ENCODE data around the gene TNPO2. TPM values are rescaled to one million over a fixed set of nuclear protein-coding genes. Genes with fewer than 3 reads are reported as not detected.
A peak's percentile ranks its signal among the peaks of the same experiment; 100 is the strongest.

Gene TNPO2
- polyA plus RNA-seq, 3 donors, result 0.28 to 45.2 (median 0.52) TPM

- H3K4me1 Mint-ChIP-seq, result peaks cover 47% of the 10 kb centered on the region
Observed at GRCh38 chr19:12669270-12670158, 54.2 kb downstream of the TNPO2 start.

More at GRCh38 chr19:12669270-12670158, 54.2 kb downstream of the TNPO2 start:
- no peak for TF ChIP-seq CTCF (IDR thresholded peaks at IDR 0.05)
- Histone ChIP-seq H3K79me2 (ENCODE audit: insufficient read depth, low read length) (peaks cover 64% of the 10 kb centered on the region), H4K20me1 (ENCODE audit: insufficient read depth, low read length) (peaks cover 39% of the 10 kb centered on the region), H3K4me2 (replicated peaks; ENCODE audit: extremely low read depth, low read length, poor library complexity, severe bottlenecking) (peak overlapping the region; percentile 95), H3K9ac (ENCODE audit: insufficient read depth, low read length, poor library complexity, severe bottlenecking) (peak overlapping the region; percentile 92), H3K4me3 (replicated peaks in 1 of 3; ENCODE audit: low read depth in 2 of 3, low read length in 3 of 3) (peak overlapping the region; percentile 61 to 96 (median 81)), H3K36me3 (replicated peaks in 1 of 2; ENCODE audit: control insufficient read depth in 1 of 2, insufficient read depth in 2 of 2, low read length in 2 of 2) (peaks cover 21 to 28% of the 10 kb centered on the region in 2 donors), H2AFZ (ENCODE audit: insufficient read depth, low read depth, low read length, poor library complexity, severe bottlenecking) (peak overlapping the region; percentile 94), H3K27ac (ENCODE audit: low read depth in 1 of 2, low read length in 2 of 2) (peak overlapping the region; percentile 78 to 100), H3K9me3 (replicated peaks in 1 of 2; ENCODE audit: control insufficient read depth in 1 of 2, insufficient read depth in 1 of 2, low read length in 2 of 2) (no peaks in the 10 kb centered on the region), H3K27me3 (ENCODE audit: control insufficient read depth in 2 of 2, insufficient read depth in 2 of 2, low read length in 2 of 2) (no peaks in the 10 kb centered on the region), H3K4me1 (ENCODE audit: control insufficient read depth in 1 of 2, insufficient read depth in 2 of 2, low read length in 2 of 2) (peaks cover 44 to 55% of the 10 kb centered on the region in 2 donors)
- Mint-ChIP-seq H3K4me3 (peak overlapping the region; percentile 90 to 97), H3K27ac (peak overlapping the region; percentile 97 to 100 (median 100)), H3K36me3 (peaks cover 23 to 39% of the 10 kb centered on the region in 2 donors), H3K27me3 (ENCODE audit: low read depth in 3 of 3) (peaks cover 0 to 3% (median 0%) of the 10 kb centered on the region in 3 donors), H3K9me3 (peaks cover 0 to 3% (median 0%) of the 10 kb centered on the region in 7 donors)
- intact Hi-C loops (cut with micrococcal nuclease), result loop anchor here (1.0 to 10.0 kb wide), 6 partner anchors 27 to 505 kb away; partner anchors contain the start of genes ZNF490 (in 2 of the 2), ZNF791 (in 2 of the 2), FBXW9 (in 1 of the 2) and JUNB (in 1 of the 2)
- DNase-seq, result peak; percentile 82 to 86 (median 85)
- WGBS (ENCODE audit: insufficient coverage), result 0% methylated on average over 57 of the region's 64 CpGs
